NCI-H2171 (cell line): ENCODE data around the gene PPP2R2B.
"Not testable (repeated sequence)": the region's sequence is repeated elsewhere in the genome, so short reads cannot be mapped to it uniquely, and the experiment has no call there.

Experiments
- DNase-seq: peaks from one replicate; lab custom pipeline; 2025; lab: John Stamatoyannopoulos, UW

Gene PPP2R2B

DNA sequence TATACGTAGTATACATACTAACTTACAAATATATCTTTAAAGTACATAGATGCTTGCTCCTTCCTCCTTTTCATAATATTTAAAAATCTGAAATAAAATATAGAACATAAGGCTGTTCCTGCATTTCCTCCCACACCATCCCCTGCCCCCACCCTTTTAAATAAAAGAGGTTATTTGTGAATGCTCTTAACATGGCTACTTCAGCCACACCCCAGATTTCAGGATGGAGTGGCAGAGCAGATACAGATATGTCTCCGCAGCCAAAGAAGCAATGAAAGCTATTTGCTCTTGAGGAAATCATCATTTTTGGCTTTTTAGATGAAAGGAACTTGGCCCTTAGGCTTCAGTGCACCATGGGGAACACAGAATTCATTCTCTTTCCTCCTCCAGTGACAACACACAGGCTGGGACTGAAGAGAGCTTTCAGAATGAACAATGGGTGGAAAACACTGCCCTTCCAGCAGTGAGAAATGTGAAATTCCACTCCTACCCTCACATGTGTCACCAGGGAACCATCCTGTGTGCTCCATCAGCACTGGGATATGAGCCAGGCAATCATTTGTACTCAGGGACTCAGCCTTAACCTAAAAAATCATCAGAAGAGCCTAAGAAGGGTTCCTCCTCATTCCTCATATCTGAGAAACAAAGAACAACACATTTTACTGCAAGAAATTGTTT is 134.3 kb downstream of the PPP2R2B start:
- no peak for DNase-seq

DNA sequence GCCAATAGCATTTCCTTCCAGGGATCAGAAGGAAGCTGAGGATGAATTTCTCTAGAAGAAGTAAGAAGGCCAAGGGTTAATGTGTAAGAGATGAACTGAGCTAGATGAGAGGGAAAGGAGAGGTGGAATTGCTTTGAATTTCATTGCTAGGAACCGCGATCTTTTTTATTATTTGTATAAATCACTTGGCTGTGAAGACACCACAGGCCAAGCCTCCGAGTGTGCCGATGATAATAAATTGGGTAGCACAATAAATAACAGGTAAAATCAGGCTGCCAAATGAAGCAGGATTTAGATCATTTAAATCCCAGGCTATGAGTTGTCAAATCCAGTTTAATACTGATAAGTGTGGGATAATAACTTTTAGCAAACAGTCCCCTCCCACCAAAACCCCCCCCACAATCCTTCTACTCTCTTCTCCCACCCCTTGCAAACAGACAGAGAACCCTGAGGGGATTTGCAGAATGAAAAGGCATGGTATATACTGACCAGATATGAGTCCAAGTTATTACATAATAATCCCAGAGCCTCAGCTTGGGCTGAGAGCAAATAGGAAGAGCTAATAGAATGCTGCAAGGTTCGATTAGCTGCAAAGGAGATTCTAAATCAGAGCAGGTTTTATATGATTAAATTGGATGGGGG is 143.5 kb downstream of the PPP2R2B start:
- no peak for DNase-seq

DNA sequence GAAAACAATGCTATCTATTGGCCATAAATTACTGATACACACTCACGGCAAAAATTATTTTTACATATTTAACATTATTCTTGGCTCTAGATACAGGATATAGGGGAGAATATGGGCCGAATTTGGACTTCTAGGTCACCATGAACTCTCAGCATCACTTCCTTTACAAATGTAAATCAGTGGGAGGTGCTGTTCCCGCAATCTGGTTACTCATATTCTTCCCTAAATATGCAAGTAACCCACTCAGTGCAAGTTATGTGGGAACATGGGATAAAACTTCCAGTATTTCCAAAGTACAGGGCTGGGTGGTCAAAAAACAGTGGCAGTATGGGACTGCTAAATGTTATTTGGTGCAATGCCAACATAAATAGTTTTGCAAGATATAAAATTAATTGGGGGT is 145.6 kb downstream of the PPP2R2B start:
- DNase-seq = no peak

GRCh38 chr5:146731909-146732659 is 146.5 kb downstream of the PPP2R2B start:
- no peak for DNase-seq

- DNase-seq = not testable (repeated sequence)
Measured at GRCh38 chr5:146728746-146729145, 149.8 kb downstream of the PPP2R2B start.

DNA sequence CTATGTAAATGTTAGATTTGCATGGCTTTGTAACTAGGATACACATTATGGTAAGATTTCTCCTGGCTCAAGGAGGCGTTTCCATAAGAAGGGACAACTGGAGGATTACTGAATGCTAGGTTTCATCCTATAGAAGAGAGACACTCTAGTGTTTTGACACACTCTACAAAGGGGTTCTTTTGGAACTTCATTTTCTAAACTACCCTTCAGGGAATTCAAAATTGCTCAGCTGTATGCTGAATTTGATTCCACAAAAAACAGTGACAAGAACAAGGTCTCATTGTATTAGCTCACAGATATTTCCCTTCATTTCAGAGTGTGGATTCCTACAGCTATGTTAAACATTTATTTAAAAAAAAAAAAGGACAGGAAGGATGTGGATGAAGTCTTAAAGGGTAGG is 151.7 kb downstream of the PPP2R2B start:
- DNase-seq = no peak

DNA sequence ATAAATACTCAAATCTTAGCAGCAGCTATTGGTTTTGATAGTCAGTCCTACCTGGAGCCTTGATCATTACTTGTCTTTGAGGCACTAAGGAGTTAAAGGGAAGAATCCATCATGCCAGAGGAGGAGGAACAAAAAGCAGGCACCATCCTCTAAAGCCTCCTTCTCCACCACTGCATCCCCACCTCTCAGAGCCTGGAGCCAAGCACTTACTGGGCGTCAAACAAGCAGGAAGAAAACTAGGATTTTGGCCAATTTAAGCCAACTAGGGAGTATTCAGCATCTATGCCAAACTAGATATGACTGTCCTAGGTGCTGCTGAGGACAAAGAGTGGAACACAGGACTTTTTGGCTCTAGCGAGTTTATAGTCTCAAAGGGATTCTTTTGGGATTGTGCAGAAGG is 152.5 kb downstream of the PPP2R2B start:
- DNase-seq = no peak

- no peak for DNase-seq
Measured at GRCh38 chr5:146725025-146725424, 153.5 kb downstream of the PPP2R2B start.

DNA sequence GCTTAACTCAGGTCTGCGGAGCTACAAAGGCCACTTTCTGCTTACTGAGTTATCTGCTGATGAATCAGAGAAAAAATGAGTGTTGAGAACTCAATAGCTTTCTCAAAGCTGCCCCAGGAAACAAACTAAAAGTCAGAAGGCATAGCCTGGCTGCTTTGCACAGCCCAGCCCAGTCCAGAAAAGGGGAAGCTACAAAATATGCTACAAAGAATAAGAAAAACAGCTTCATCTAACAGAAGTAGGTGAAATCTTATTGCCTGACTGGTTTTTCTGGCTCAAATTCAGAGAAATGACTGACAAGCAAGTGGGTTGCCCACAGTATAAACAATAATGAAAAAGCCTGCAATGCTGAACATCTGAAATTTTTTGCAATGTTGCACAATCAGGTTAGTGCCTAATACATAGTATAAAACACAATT is 156.2 kb downstream of the PPP2R2B start:
- DNase-seq = no peak

GRCh38 chr5:146721073-146721815 is 157.3 kb downstream of the PPP2R2B start:
- DNase-seq = no peak

DNA sequence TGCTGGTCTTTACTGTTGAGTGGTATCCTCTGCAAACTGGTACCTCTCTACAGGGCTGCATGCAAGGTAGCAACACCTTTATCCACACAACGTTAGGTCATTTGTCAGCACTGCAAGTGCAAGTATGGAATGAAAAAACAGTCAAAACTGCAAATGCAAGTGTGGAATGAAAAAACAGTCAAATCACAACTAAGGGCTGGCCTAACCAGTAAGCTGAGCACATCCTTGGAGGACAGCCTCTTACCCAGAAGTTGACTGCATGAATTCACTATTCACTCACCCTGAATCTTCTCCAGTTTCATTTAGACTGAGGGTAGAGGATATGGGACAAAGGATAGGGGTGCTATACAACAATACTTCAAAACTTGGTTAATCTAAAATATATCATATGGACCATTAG is 158.4 kb downstream of the PPP2R2B start:
- DNase-seq = no peak

DNA sequence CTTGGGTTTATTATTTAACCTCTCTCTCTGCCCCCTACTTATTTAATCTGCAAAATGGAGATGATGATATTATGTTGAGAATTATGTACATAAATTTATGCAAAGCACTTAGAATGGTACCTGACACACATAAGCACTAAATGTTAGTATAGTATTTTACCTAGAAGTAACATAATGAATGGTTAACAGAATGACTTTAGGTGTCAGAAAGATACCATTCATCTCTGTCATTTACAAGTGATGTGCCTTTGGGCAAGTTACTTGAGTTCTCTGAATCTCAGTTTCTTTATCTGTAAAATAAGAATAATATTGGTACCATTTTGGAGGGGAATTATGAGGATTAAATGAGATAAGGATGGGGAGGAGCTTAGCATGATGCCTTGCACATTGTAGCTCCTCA is 159.4 kb downstream of the PPP2R2B start:
- no peak for DNase-seq

GRCh38 chr5:146718609-146719008 is 159.9 kb downstream of the PPP2R2B start:
- no peak for DNase-seq

DNA sequence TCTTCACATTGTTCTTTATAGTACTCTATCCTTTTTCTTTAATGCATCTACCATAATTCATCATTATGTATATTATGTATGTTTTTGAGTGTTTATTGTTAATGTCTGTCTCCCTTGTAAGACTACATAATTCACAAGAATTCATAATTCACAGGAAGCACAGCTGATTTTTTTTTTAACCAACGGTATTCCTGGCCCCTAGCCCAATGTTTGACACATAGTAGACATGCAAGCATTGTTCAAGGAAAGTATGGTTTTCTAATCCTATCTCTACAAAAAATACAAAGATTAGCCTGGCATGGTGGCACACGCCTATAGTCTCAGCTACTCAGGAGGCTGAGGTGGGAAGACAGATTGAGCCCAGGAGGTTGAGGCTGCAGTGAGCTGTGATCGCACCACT is 160.6 kb downstream of the PPP2R2B start:
- DNase-seq = no peak

DNA sequence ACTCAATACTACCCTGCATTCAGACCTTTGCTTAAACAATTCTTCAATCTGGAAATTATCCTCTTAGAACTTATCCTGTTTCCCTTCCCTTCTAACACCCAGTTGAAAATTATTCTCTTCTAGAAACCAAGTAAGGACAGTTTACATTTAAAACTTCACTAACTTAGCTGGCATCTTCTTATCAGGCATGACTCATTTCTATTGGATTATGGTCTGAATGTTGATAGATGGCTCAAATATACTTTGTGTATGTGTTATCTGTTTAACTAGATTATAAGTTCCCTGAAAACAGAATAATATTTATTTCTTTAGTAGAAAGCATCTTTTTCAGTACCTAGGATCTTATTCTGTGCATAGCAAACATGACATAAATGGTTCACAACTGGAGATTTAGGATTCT is 161.9 kb downstream of the PPP2R2B start:
- DNase-seq = no peak

DNA sequence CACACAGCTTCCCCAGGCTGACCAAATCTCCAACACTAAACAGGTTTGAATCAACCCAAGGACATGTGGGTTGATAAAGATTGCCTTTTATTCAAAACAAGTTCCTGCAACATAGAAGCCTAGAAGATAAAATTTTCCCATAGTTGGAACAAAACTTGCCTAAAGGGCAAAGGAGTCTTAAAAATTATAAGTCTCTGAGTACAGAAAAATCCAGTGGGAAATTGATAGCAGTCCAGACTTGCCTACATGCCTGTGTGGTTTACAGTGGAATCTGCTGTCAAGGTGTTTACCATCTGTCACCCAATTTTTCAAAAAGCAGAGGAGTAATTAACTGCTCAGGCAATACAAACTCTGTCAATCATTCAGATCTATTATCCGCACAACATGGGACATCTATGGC is 168.2 kb downstream of the PPP2R2B start:
- peak; percentile 59 for DNase-seq

DNA sequence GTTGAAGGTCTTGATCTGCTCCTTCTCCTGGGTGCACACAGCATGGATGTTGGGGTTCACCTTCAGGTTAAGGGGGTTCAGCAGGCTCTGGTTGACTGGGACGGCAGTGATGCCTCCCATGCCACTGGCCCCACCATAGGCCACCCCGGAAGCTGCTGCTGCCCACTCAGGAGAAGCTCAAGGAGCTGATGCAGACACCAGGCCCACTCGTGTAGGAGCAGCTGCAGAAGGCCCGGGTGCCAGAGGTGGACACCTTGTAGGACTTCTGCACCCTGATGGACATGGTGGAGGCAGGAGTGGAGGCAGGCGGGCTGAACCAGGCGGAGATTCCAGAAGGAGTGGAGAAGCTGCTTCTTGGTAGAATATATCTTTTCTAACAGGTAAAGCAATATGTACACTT is 171.2 kb downstream of the PPP2R2B start:
- DNase-seq = no peak

DNA sequence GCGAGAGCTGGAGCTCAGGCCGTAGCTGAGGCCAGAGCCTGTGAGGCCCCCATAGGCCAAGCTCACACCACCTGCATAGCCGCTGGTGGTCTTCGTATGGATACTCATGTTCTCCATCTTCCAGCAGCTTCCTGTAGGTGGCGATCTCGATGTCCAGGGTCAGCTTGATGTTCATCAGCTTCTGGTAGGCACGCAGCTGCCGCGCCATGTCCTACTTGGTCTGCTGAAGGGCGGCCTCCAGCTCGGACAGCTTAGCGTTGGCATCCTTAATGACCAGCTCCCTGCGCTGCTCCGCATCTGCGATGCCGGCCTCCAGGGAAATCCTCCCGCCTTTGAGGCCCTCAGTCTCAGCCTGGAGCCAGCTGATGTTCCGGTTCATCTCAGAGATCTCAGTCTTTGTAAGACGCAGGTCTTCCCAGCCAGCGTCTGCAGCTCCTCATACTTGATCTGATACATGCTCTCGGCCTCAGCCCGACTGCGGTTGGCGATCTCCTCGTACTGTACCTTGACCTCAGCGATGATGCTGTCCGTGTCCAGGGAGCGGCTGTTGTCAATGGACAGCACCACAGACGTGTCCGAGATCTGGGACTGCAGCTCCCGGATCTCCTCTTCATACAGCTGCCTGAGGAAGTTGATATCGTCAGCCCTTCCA is 172.1 kb downstream of the PPP2R2B start:
- DNase-seq = no peak

DNA sequence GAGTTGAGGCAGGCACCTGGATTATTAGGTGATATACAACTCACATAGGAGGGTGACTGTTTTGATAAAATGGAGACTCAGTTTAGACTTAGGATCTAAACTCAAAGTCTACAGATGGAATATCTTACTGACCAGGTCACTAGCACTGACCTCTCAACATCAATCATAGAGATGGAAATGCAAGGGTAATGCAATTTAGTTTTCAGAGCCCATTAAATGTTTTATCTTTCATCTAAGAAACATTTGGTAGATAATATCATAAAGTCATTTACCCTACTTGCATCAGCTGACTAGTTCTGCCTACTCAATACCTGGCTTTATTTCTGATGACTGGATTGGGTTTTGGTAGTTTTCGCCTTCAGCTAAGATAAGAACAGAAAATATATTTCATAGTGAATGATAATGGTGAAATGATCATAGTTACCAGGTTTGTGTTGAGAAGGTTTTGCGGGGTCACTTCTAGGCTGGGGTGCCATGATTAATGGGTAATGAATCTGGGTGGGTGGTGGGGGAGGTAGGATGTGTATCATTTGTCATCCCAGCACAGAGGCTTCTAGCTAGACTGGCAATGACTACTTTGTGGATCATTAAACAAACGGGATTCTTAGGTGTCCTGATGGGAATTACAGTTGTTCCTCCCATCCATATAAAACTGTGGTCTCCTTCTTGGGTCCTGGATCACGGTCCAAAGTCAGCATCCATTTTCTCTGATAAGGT is 173.4 kb downstream of the PPP2R2B start:
- DNase-seq = no peak

DNA sequence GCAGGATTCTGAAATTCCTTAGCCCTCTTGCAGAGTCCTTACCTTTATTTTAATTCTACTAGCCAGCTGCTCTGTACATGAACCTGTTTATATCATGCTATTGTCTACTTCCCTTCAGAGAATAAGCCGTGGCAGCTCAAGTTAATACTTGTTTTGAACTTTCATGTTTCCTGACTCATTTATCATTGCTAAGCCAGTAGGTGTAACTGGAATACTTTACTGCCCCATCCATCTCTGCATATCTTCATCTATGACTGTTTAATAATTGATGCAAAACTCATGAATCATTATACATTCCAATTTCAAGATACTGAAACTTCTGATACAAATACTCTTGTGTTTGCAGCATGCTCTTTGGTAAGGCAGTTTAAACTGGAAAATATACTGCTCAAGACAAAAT is 174.7 kb downstream of the PPP2R2B start:
- DNase-seq = no peak

GRCh38 chr5:146703499-146703898 is 175.1 kb downstream of the PPP2R2B start:
- DNase-seq = no peak
